Measurements from ENCODE around the gene KRT12. TPM values are rescaled to one million over a fixed set of nuclear protein-coding genes. Genes with fewer than 3 reads are reported as not detected.

The KRT12 gene
- total and polyA plus RNA-seq, 7 experiments from 2014 or later = not detected

DNA sequence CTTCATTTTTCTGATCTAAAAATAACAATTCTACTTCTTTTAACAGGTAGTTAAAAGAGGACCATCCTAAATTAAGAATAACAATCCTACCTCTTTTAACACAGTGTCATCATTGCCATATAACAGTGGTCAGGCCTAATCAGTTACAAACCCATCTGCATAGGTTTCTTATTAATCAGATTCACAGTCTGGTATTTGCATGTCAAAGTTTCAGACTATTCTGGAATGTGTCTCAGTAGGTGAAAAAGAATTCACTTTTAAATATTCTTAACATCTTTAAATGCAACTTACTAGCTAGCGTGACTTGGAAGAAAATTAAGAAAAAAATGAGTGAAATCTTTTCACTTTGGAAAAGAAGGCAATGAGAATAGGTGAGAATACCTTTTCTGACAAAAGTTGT is 6.8 kb upstream of the KRT12 start:
- Mint-ChIP-seq H3K27ac (no peak overlapping the region), H3K36me3 (no peaks in the 10 kb centered on the region), H3K4me1 (no peaks in the 10 kb centered on the region), H3K9me3 (no peaks in the 10 kb centered on the region), H3K4me3 (no peak overlapping the region), H3K27me3 (peaks cover 5 to 46% (median 25%) of the 10 kb centered on the region in 5 donors)
- Histone ChIP-seq H3K36me3 (ENCODE audit: control insufficient read depth in 2 of 3, insufficient read depth in 3 of 3, low read length in 3 of 3) (no peaks in the 10 kb centered on the region), H3K4me1 (ENCODE audit: control insufficient read depth in 2 of 2, insufficient read depth in 2 of 2, low read length in 2 of 2) (no peaks in the 10 kb centered on the region), H3K4me3 (ENCODE audit: low read length) (no peak overlapping the region), H3K27ac (ENCODE audit: low read depth, low read length) (no peak overlapping the region), H3K9me3 (ENCODE audit: control insufficient read depth in 2 of 3, low read length in 3 of 3) (no peaks in the 10 kb centered on the region), H3K27me3 (ENCODE audit: control insufficient read depth in 2 of 2, insufficient read depth in 2 of 2, low read length in 2 of 2) (peaks cover 0 to 4% of the 10 kb centered on the region in 2 donors)
- intact Hi-C loops (cut with micrococcal nuclease) = no loop called here
- DNase-seq = no peak
- POLR2A ChIA-PET = no interaction called here
- CTCF ChIA-PET = no interaction called here
- no peak for ATAC-seq

DNA sequence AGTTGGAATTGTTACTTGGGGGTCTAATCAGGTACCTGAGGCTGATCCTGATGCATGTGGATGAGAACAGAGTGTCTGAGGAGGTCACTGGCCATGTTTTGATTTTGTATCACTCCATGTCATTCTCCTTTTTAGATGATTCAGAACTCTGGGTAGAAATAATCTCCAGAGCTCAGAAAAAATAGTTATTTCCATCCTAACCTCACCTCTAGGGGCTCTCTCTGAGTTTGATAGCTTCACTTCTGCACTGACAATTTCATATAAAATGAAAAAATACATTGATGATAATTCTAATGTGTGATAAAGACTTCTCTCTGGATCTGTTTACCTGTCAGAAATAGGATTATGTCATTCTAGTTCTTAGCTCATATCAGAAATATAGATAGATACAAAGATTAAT is 6.2 kb upstream of the KRT12 start:
- ATAC-seq = no peak
- H3K4me1 ChIP-seq (ENCODE audit: control insufficient read depth in 2 of 2, insufficient read depth in 2 of 2, low read length in 2 of 2) = no peaks in the 10 kb centered on the region
- H3K4me3 Mint-ChIP-seq = no peak overlapping the region
- peaks cover 0 to 4% of the 10 kb centered on the region in 2 donors for H3K27me3 ChIP-seq (ENCODE audit: control insufficient read depth in 2 of 2, insufficient read depth in 2 of 2, low read length in 2 of 2)
- no peaks in the 10 kb centered on the region for H3K4me1 Mint-ChIP-seq
- no peaks in the 10 kb centered on the region for H3K9me3 Mint-ChIP-seq
- H3K27me3 Mint-ChIP-seq = peaks cover 5 to 47% (median 25%) of the 10 kb centered on the region in 5 donors
- no peak overlapping the region for H3K27ac Mint-ChIP-seq
- no peak overlapping the region for H3K4me3 ChIP-seq (ENCODE audit: low read length)
- DNase-seq = no peak
- H3K36me3 Mint-ChIP-seq = no peaks in the 10 kb centered on the region
- intact Hi-C loops (cut with micrococcal nuclease) = no loop called here
- CTCF ChIA-PET = no interaction called here
- H3K9me3 ChIP-seq (ENCODE audit: control insufficient read depth in 2 of 3, low read length in 3 of 3) = no peaks in the 10 kb centered on the region
- POLR2A ChIA-PET = no interaction called here
- H3K27ac ChIP-seq (ENCODE audit: low read depth, low read length) = no peak overlapping the region
- H3K36me3 ChIP-seq (ENCODE audit: control insufficient read depth in 2 of 3, insufficient read depth in 3 of 3, low read length in 3 of 3) = no peaks in the 10 kb centered on the region

DNA sequence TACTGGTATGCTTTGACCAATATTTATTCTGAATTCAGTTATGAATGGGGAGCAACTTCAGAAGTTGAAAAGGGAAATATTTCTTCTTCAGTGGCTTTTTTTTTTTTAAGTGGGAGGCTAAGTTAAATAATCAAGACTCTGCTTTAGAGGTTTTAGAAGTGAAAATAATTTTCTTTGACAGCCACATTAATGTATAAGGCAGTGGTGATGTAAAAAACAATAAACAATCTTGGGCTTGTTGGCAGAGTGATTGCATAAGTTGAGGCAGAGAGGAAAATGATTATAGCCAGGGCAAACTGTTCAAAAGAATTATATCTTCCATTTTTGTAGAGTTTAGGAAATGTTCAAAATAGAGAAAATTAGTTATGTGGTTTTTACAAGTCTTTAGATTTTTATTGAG is 5.4 kb upstream of the KRT12 start:
- peaks cover 0 to 4% of the 10 kb centered on the region in 2 donors for H3K27me3 ChIP-seq (ENCODE audit: control insufficient read depth in 2 of 2, insufficient read depth in 2 of 2, low read length in 2 of 2)
- H3K27ac Mint-ChIP-seq = no peak overlapping the region
- DNase-seq (no peak), ATAC-seq (no peak)
- H3K27ac ChIP-seq (ENCODE audit: low read depth, low read length) = no peak overlapping the region
- intact Hi-C loops (cut with micrococcal nuclease) = no loop called here
- H3K36me3 ChIP-seq (ENCODE audit: control insufficient read depth in 2 of 3, insufficient read depth in 3 of 3, low read length in 3 of 3) = no peaks in the 10 kb centered on the region
- H3K27me3 Mint-ChIP-seq = peaks cover 7 to 50% (median 25%) of the 10 kb centered on the region in 5 donors
- POLR2A ChIA-PET = no interaction called here
- no peak overlapping the region for H3K4me3 ChIP-seq (ENCODE audit: low read length)
- H3K4me3 Mint-ChIP-seq = no peak overlapping the region
- no peaks in the 10 kb centered on the region for H3K9me3 Mint-ChIP-seq
- no peaks in the 10 kb centered on the region for H3K9me3 ChIP-seq (ENCODE audit: control insufficient read depth in 2 of 3, low read length in 3 of 3)
- no peaks in the 10 kb centered on the region for H3K36me3 Mint-ChIP-seq
- CTCF ChIA-PET = no interaction called here
- no peaks in the 10 kb centered on the region for H3K4me1 Mint-ChIP-seq
- H3K4me1 ChIP-seq (ENCODE audit: control insufficient read depth in 2 of 2, insufficient read depth in 2 of 2, low read length in 2 of 2) = no peaks in the 10 kb centered on the region

DNA sequence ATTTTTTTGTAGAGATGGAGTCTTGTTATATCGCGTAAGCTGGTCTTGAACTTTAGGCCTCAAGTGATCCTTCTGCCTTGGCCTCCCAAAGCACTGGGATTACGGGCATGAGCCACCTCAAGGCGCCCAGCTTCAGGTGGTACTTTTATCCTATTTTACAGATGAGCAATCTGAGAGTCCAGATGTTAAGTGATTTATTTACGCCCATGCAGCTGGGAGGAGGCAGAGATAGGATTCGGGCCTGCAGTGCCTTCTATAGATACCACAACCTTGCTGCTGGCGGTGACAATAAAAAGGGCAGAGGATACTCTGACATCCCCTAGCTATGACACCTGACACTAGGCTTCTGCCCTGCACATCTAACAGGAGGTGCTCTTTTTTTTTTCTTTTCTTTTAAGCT is 4.3 kb upstream of the KRT12 start:
- intact Hi-C loops (cut with micrococcal nuclease) = no loop called here
- H3K4me3 ChIP-seq (ENCODE audit: low read length) = no peak overlapping the region
- peaks cover 14 to 50% (median 25%) of the 10 kb centered on the region in 5 donors for H3K27me3 Mint-ChIP-seq
- H3K27ac Mint-ChIP-seq = no peak overlapping the region
- H3K9me3 Mint-ChIP-seq = no peaks in the 10 kb centered on the region
- H3K36me3 ChIP-seq (ENCODE audit: control insufficient read depth in 2 of 3, insufficient read depth in 3 of 3, low read length in 3 of 3) = no peaks in the 10 kb centered on the region
- H3K27me3 ChIP-seq (ENCODE audit: control insufficient read depth in 2 of 2, insufficient read depth in 2 of 2, low read length in 2 of 2) = peaks cover 0 to 4% of the 10 kb centered on the region in 2 donors
- no peaks in the 10 kb centered on the region for H3K4me1 Mint-ChIP-seq
- ATAC-seq = no peak
- H3K4me3 Mint-ChIP-seq = no peak overlapping the region
- no peaks in the 10 kb centered on the region for H3K36me3 Mint-ChIP-seq
- ChIA-PET POLR2A (no interaction called here), CTCF (interaction anchor here (0.6 kb wide), 2 partner anchors 14 to 92 kb away, joined by 3 to 4 read pairs; no protein-coding TSS in a partner anchor)
- H3K9me3 ChIP-seq (ENCODE audit: control insufficient read depth in 2 of 3, low read length in 3 of 3) = no peaks in the 10 kb centered on the region
- no peak for DNase-seq
- no peak overlapping the region for H3K27ac ChIP-seq (ENCODE audit: low read depth, low read length)
- no peaks in the 10 kb centered on the region for H3K4me1 ChIP-seq (ENCODE audit: control insufficient read depth in 2 of 2, insufficient read depth in 2 of 2, low read length in 2 of 2)

DNA sequence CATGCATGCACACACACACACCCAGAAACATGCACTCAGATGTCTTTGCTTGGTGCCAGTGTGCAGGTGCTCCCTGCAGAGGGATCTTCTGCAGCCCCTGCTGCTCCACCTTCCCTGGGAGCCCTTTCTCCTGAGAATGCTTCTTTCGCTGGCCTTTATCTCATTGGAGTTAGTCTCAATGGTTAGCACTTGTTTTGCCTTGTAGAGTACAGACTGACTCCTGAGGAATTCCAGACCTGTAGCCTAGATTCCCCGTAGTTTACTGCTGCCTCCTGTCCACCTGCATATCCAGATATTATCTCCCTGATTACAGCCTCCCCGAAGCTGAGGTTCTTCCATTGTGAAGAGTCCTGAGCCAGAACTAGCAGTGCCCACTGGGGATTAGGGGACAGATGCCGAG is 3.1 kb upstream of the KRT12 start:
- no peaks in the 10 kb centered on the region for H3K4me1 ChIP-seq (ENCODE audit: control insufficient read depth in 2 of 2, insufficient read depth in 2 of 2, low read length in 2 of 2)
- H3K27me3 ChIP-seq (ENCODE audit: control insufficient read depth in 2 of 2, insufficient read depth in 2 of 2, low read length in 2 of 2) = peaks cover 0 to 4% of the 10 kb centered on the region in 2 donors
- H3K4me3 ChIP-seq (ENCODE audit: low read length) = no peak overlapping the region
- Mint-ChIP-seq H3K4me1 (no peaks in the 10 kb centered on the region), H3K27me3 (peaks cover 17 to 48% (median 25%) of the 10 kb centered on the region in 5 donors), H3K4me3 (no peak overlapping the region), H3K9me3 (no peaks in the 10 kb centered on the region), H3K36me3 (no peaks in the 10 kb centered on the region), H3K27ac (no peak overlapping the region)
- H3K36me3 ChIP-seq (ENCODE audit: control insufficient read depth in 2 of 3, insufficient read depth in 3 of 3, low read length in 3 of 3) = no peaks in the 10 kb centered on the region
- H3K9me3 ChIP-seq (ENCODE audit: control insufficient read depth in 2 of 3, low read length in 3 of 3) = no peaks in the 10 kb centered on the region
- POLR2A ChIA-PET = no interaction called here
- DNase-seq (no peak), ATAC-seq (no peak)
- CTCF ChIA-PET = no interaction called here
- intact Hi-C loops (cut with micrococcal nuclease) = no loop called here
- no peak overlapping the region for H3K27ac ChIP-seq (ENCODE audit: low read depth, low read length)

DNA sequence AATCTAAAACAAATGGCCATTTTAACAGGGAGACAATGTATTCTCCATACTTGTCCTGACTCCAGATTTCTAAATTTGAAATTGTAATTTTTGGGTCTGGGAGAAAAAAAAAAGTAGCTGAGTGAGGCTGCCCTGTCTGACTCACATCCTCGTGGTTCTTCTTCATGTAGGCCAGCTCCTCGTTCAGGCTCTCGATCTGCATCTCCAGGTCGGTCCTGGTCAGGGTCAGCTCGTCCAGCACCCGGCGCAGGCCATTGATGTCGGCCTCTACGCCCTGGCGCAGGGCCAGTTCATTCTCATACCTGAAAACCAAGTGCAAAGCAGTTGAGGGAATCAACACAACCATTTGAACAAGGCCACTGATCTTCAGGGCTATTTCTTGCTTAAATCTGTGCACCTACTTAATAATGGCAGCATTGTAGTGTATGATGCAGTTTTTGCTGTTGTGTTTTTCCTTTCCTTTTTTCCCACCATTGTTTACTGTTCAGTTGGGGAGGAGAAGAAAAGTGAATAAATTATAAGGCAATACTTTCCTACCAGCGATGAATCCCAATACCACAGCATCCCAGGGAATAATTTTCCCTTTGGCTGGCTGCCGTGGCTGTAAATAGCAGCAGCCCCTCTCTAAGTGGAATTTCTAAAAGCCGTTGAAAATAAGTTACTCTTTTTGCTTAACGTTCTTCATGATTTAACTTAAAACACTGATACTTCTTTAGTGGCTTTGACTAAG is 2.2 kb downstream of the KRT12 start:
- no peak for ATAC-seq
- H3K36me3 Mint-ChIP-seq = no peaks in the 10 kb centered on the region
- peaks cover 0 to 1% (median 0%) of the 10 kb centered on the region in 11 donors for H3K9me3 Mint-ChIP-seq

More for the DNA sequence above, 2.2 kb downstream of the KRT12 start:
- no peak overlapping the region for H3K4me3 ChIP-seq (ENCODE audit: low read length)
- no peaks in the 10 kb centered on the region for H3K4me1 Mint-ChIP-seq
- intact Hi-C loops (cut with micrococcal nuclease) = no loop called here
- H3K27me3 ChIP-seq (ENCODE audit: control insufficient read depth in 2 of 2, insufficient read depth in 2 of 2, low read length in 2 of 2) = no peaks in the 10 kb centered on the region
- H3K27ac Mint-ChIP-seq = no peak overlapping the region
- H3K27ac ChIP-seq (ENCODE audit: low read depth, low read length) = no peak overlapping the region
- no peaks in the 10 kb centered on the region for H3K36me3 ChIP-seq (ENCODE audit: control insufficient read depth in 2 of 3, insufficient read depth in 3 of 3, low read length in 3 of 3)
- peaks cover 6 to 22% (median 19%) of the 10 kb centered on the region in 5 donors for H3K27me3 Mint-ChIP-seq
- no peaks in the 10 kb centered on the region for H3K4me1 ChIP-seq (ENCODE audit: control insufficient read depth in 2 of 2, insufficient read depth in 2 of 2, low read length in 2 of 2)
- no peaks in the 10 kb centered on the region for H3K9me3 ChIP-seq (ENCODE audit: control insufficient read depth in 2 of 3, low read length in 3 of 3)
- ChIA-PET CTCF (no interaction called here), POLR2A (no interaction called here)
- DNase-seq = no peak
- no peak overlapping the region for H3K4me3 Mint-ChIP-seq

All from naive thymus-derived CD4-positive, alpha-beta T cell (primary cell).